Ishikawa (cell line): ENCODE results near the gene LNX2.

Experiments used
- CEBPB ChIP-seq: IDR thresholded peaks from 2 replicates; pipeline ENCODE4 v1.6.1; 2012
- CREB1 ChIP-seq: IDR thresholded peaks from 2 replicates; pipeline ENCODE4 v1.6.1; 2012; ENCODE audit warnings: low read depth
- EGR1 ChIP-seq: IDR thresholded peaks from 2 replicates; pipeline ENCODE4 v1.6.1; 2012
- EP300 ChIP-seq: IDR thresholded peaks from 2 replicates; pipeline ENCODE4 v1.6.1; 2012; ENCODE audit warnings: borderline replicate concordance
- FOXM1 ChIP-seq: IDR thresholded peaks from 2 replicates; pipeline ENCODE4 v1.6.1; 2012; ENCODE audit warnings: low read depth, borderline replicate concordance
- MAX ChIP-seq: IDR thresholded peaks from 2 replicates; pipeline ENCODE4 v1.6.1; 2012
- NFIC ChIP-seq: IDR thresholded peaks from 2 replicates; pipeline ENCODE4 v1.6.1; 2012
- RAD21 ChIP-seq: IDR thresholded peaks from 2 replicates; pipeline ENCODE4 v1.6.1; 2012; ENCODE audit warnings: low read depth
- REST ChIP-seq: IDR thresholded peaks from 2 replicates; pipeline ENCODE4 v1.6.1; 2012; ENCODE audit warnings: low read depth, mild to moderate bottlenecking
- TAF1 ChIP-seq: IDR thresholded peaks from 2 replicates; pipeline ENCODE4 v1.6.1; 2012; ENCODE audit warnings: low read depth, mild to moderate bottlenecking
- TCF12 ChIP-seq: IDR thresholded peaks from 2 replicates; pipeline ENCODE4 v1.6.1; 2012; ENCODE audit warnings: low read depth
- TEAD4 ChIP-seq: IDR thresholded peaks from 2 replicates; pipeline ENCODE4 v1.6.1; 2012
- USF1 ChIP-seq: IDR thresholded peaks from 2 replicates; pipeline ENCODE4 v1.6.1; 2012
- YY1 ChIP-seq: IDR thresholded peaks from 2 replicates; pipeline ENCODE4 v1.6.1; 2012; ENCODE audit warnings: low read depth
- ZBTB7A ChIP-seq: IDR thresholded peaks from 2 replicates; pipeline ENCODE4 v1.6.1; 2012; ENCODE audit warnings: low read depth

The LNX2 gene

GRCh38 chr13:27620377-27621115, at the start of gene LNX2:
Gene LNX2 (minus strand): TSS chr13:27620529. CDS start chr13:27581703, 38,826 bp downstream.
- TF ChIP-seq TAF1 (peak; percentile 76), CREB1 (peak; percentile 51; the same call in 1 of the 2 replicates), NFIC (peak; percentile 33), YY1 (no peak), EP300 (no peak), MAX (no peak; the same call in 1 of the 2 replicates), RAD21 (no peak), EGR1 (no peak; the same call in 1 of the 2 replicates)

GRCh38 chr13:27667946-27668345, 47.6 kb upstream of the LNX2 start:
- TF ChIP-seq CEBPB (no peak), TCF12 (no peak), USF1 (no peak), RAD21 (no peak), EGR1 (no peak), REST (no peak), FOXM1 (no peak), ZBTB7A (no peak), NFIC (no peak)

- no peak for TF ChIP-seq CEBPB
- no peak for TF ChIP-seq ZBTB7A
- TF ChIP-seq TAF1: no peak
- no peak for TF ChIP-seq FOXM1
- TF ChIP-seq TCF12: no peak
- no peak for TF ChIP-seq NFIC
- no peak for TF ChIP-seq EGR1
- TF ChIP-seq EP300: no peak
- TF ChIP-seq REST: no peak
Measured at GRCh38 chr13:27666951-27667350, 46.6 kb upstream of the LNX2 start.

- TF ChIP-seq TAF1 (no peak), TEAD4 (no peak), TCF12 (no peak), YY1 (no peak), RAD21 (no peak), USF1 (no peak), MAX (no peak), EP300 (no peak), FOXM1 (no peak), EGR1 (no peak), NFIC (no peak), CREB1 (no peak), ZBTB7A (no peak)
Measured at GRCh38 chr13:27665761-27666160, 45.4 kb upstream of the LNX2 start.

- peak; percentile 16; the same call in 1 of the 2 replicates for TF ChIP-seq RAD21
- no peak for TF ChIP-seq FOXM1
- TF ChIP-seq NFIC: no peak
Measured at GRCh38 chr13:27665333-27665732, 45.0 kb upstream of the LNX2 start.

GRCh38 chr13:27663947-27664346, 43.6 kb upstream of the LNX2 start:
- TF ChIP-seq USF1 (no peak), FOXM1 (no peak), RAD21 (no peak)
